H9 (cell line): Measurements from ENCODE around the gene SUGP1. TPM values are rescaled to one million over a fixed set of nuclear protein-coding genes. Genes with fewer than 3 reads are reported as not detected.

Source experiments
- DNase-seq: peaks from one replicate; pipeline ENCODE4 v3.0.0-alpha.2; 2017
- H2AFZ ChIP-seq: one replicate; pipeline ENCODE4 v1.6.1; 2013; ENCODE audit warnings: mild to moderate bottlenecking, low read length, control low read depth, moderate library complexity
- H2AK5ac ChIP-seq: 2 replicates; pipeline ENCODE4 v1.6.1; 2013; ENCODE audit warnings: low read length, control low read depth, mixed read lengths; ENCODE audit not compliant: insufficient read length
- H2BK120ac ChIP-seq: one replicate; pipeline ENCODE4 v1.6.1; 2013; ENCODE audit warnings: low read depth, mild to moderate bottlenecking, low read length, control low read depth, inconsistent platforms; ENCODE audit not compliant: poor library complexity, severe bottlenecking
- H2BK12ac ChIP-seq: 2 replicates; pipeline ENCODE4 v1.6.1; 2013; ENCODE audit warnings: low read length, control low read depth, mixed read lengths, low read depth; ENCODE audit not compliant: insufficient read length
- H2BK15ac ChIP-seq: 2 replicates; pipeline ENCODE4 v1.6.1; 2013; ENCODE audit warnings: low read depth, low read length, control low read depth
- H2BK20ac ChIP-seq: one replicate; pipeline ENCODE4 v1.6.1; 2013; ENCODE audit warnings: low read depth, mild to moderate bottlenecking, low read length, control low read depth, inconsistent platforms; ENCODE audit not compliant: poor library complexity, severe bottlenecking
- H2BK5ac ChIP-seq: 2 replicates; pipeline ENCODE4 v1.6.1; 2013; ENCODE audit warnings: low read length, control low read depth, mixed read lengths; ENCODE audit not compliant: insufficient read length
- H3K14ac ChIP-seq: 2 replicates; pipeline ENCODE4 v1.6.1; 2013; ENCODE audit warnings: low read length, control low read depth; ENCODE audit not compliant: insufficient read depth
- H3K18ac ChIP-seq: 2 replicates; pipeline ENCODE4 v1.6.1; 2013; ENCODE audit warnings: low read depth, mild to moderate bottlenecking, mixed read lengths, low read length, control low read depth; ENCODE audit not compliant: insufficient read length
- H3K23ac ChIP-seq: 2 replicates; pipeline ENCODE4 v1.6.1; 2013; ENCODE audit warnings: low read length, control low read depth, mixed read lengths, low read depth; ENCODE audit not compliant: insufficient read length
- H3K23me2 ChIP-seq: 2 replicates; pipeline ENCODE4 v1.6.1; 2013; ENCODE audit warnings: low read depth, mild to moderate bottlenecking, mixed read lengths, low read length, control low read depth; ENCODE audit not compliant: insufficient read length, poor library complexity, severe bottlenecking
- H3K27ac ChIP-seq: 2 replicates; pipeline ENCODE4 v1.5.1; 2013; ENCODE audit warnings: low read length, control low read depth, mixed read lengths, low read depth; ENCODE audit not compliant: insufficient read length
- H3K27me3 ChIP-seq: 2 replicates; pipeline ENCODE4 v1.6.1; 2013; ENCODE audit warnings: low read length, control low read depth, inconsistent platforms; ENCODE audit not compliant: insufficient read depth
- H3K4ac ChIP-seq: 2 replicates; pipeline ENCODE4 v1.6.1; 2013; ENCODE audit warnings: low read depth, mild to moderate bottlenecking, control low read depth, inconsistent platforms, low read length, moderate library complexity
- H3K4me1 ChIP-seq: 2 replicates; pipeline ENCODE4 v1.6.1; 2013; ENCODE audit warnings: low read length, control low read depth, inconsistent platforms; ENCODE audit not compliant: insufficient read depth
- H3K4me2 ChIP-seq: 2 replicates; pipeline ENCODE4 v1.6.1; 2013; ENCODE audit warnings: low read length, control low read depth, mixed read lengths; ENCODE audit not compliant: insufficient read length, insufficient read depth
- H3K56ac ChIP-seq: 2 replicates; pipeline ENCODE4 v1.6.1; 2013; ENCODE audit warnings: low read depth, mild to moderate bottlenecking, mixed read lengths, low read length, control low read depth; ENCODE audit not compliant: insufficient read length
- H3K79me1 ChIP-seq: 2 replicates; pipeline ENCODE4 v1.6.1; 2013; ENCODE audit warnings: low read depth, mild to moderate bottlenecking, moderate library complexity, low read length, control low read depth, inconsistent platforms; ENCODE audit not compliant: insufficient read depth, poor library complexity, severe bottlenecking
- H3K79me2 ChIP-seq: 2 replicates; pipeline ENCODE4 v1.6.1; 2013; ENCODE audit warnings: low read length, control low read depth, inconsistent platforms; ENCODE audit not compliant: insufficient read depth
- H3K9ac ChIP-seq: 2 replicates; pipeline ENCODE4 v1.6.1; 2013; ENCODE audit warnings: low read length, control low read depth, mixed read lengths; ENCODE audit not compliant: insufficient read length; ENCODE audit errors: extremely low read depth
- H3K9me3 ChIP-seq: one replicate; pipeline ENCODE4 v1.6.1; 2013; ENCODE audit warnings: low read depth, low read length, inconsistent platforms; ENCODE audit not compliant: control insufficient read depth
- H3T11ph ChIP-seq: one replicate; pipeline ENCODE4 v1.6.1; 2013; ENCODE audit warnings: mild to moderate bottlenecking, low read length, control low read depth, inconsistent platforms
- H4K20me1 ChIP-seq: one replicate; pipeline ENCODE4 v1.6.1; 2013; ENCODE audit not compliant: control insufficient read depth, insufficient read length, insufficient read depth
- H4K5ac ChIP-seq: 2 replicates; pipeline ENCODE4 v1.6.1; 2013; ENCODE audit warnings: low read depth, mild to moderate bottlenecking, mixed read lengths, low read length, control low read depth; ENCODE audit not compliant: insufficient read length
- H4K8ac ChIP-seq: replicated peaks from 2 replicates; pipeline ENCODE4 v1.6.1; 2013; ENCODE audit warnings: low read length, control low read depth, mixed read lengths, low read depth; ENCODE audit not compliant: insufficient read length
- H4K91ac ChIP-seq: 2 replicates; pipeline ENCODE4 v1.6.1; 2013; ENCODE audit warnings: low read depth, mild to moderate bottlenecking, moderate library complexity, mixed read lengths, low read length, control low read depth; ENCODE audit not compliant: insufficient read length
- H3K27ac Mint-ChIP-seq, 3 experiments: 2 replicates in 2 of 3; 3 replicates in 1 of 3; pipeline ENCODE4 v1.8.0; 2020 to 2021; ENCODE audit warnings: mixed read lengths in 3 of 3, mild to moderate bottlenecking in 1 of 3, moderate library complexity in 1 of 3
- H3K27me3 Mint-ChIP-seq: 2 replicates; pipeline ENCODE4 v1.8.0; 2021; ENCODE audit warnings: low read depth, mild to moderate bottlenecking, moderate library complexity, mixed read lengths
- H3K36me3 Mint-ChIP-seq, 3 experiments: 2 replicates in 2 of 3; 3 replicates in 1 of 3; pipeline ENCODE4 v1.8.0; 2020 to 2021; ENCODE audit warnings: low read depth in 3 of 3, mixed read lengths in 3 of 3; ENCODE audit not compliant: insufficient read depth in 1 of 3
- H3K4me1 Mint-ChIP-seq, 2 experiments: 2 replicates each; pipeline ENCODE4 v1.8.0; 2020; ENCODE audit warnings: mixed read lengths in 2 of 2
- H3K4me3 Mint-ChIP-seq, 2 experiments: 2 replicates in 1 of 2; 3 replicates in 1 of 2; pipeline ENCODE4 v1.8.0; 2020 to 2021; ENCODE audit warnings: mild to moderate bottlenecking in 2 of 2, mixed read lengths in 2 of 2, moderate library complexity in 1 of 2
- H3K9me3 Mint-ChIP-seq, 2 experiments: 2 replicates in 1 of 2; 3 replicates in 1 of 2; pipeline ENCODE4 v1.8.0; 2020; ENCODE audit warnings: mild to moderate bottlenecking in 2 of 2, mixed read lengths in 2 of 2, moderate library complexity in 1 of 2
- CTCF ChIP-seq: fragments of 200-600 bp; sonication (generic); conservative IDR thresholded peaks from 3 replicates; pipeline ENCODE4 v1.8.0; 2021; ENCODE audit warnings: antibody characterized with exemption, mild to moderate bottlenecking
- WGBS: extraction: QIAGEN DNeasy Blood & Tissue Kit; methylation state at CpG from one replicate; pipeline ENCODE4 v1.1.7; 2013; ENCODE audit warnings: missing lambda C conversion rate, low lambda C conversion rate, mixed read lengths; ENCODE audit not compliant: insufficient read length; ENCODE audit errors: extremely low coverage; 5-methylcytosine and 5-hydroxymethylcytosine counted together
- total RNA-seq: library from RNA; stranded (reverse); gene quantifications from 2 replicates; pipeline ENCODE4 v1.2.1, GENCODE V29; 2021

Gene SUGP1
- total RNA-seq, 1 experiment from 2014 or later, result 103 TPM

GRCh38 chr19:19276386-19276785 lies 43.9 kb downstream of the SUGP1 start:
- Histone ChIP-seq H3K27me3 (no peaks in the 10 kb centered on the region), H2BK20ac (no peak overlapping the region), H2AK5ac (no peak overlapping the region), H2BK5ac (no peak overlapping the region), H3K79me1 (no peaks in the 10 kb centered on the region), H3K23me2 (peaks cover 7% of the 10 kb centered on the region), H4K20me1 (no peaks in the 10 kb centered on the region), H2BK120ac (no peak overlapping the region), H3K4me1 (no peaks in the 10 kb centered on the region; the same call in 1 of the 2 replicates), H2BK12ac (no peak overlapping the region), H4K5ac (no peak overlapping the region), H3T11ph (no peak overlapping the region), H3K4ac (no peak overlapping the region), H3K9me3 (no peaks in the 10 kb centered on the region), H3K4me2 (no peak overlapping the region), H2AFZ (no peak overlapping the region), H3K14ac (no peak overlapping the region), H4K91ac (no peak overlapping the region), H3K23ac (no peak overlapping the region), H4K8ac (no peak overlapping the region), H3K56ac (no peak overlapping the region), H3K9ac (no peak overlapping the region), H3K18ac (no peak overlapping the region), H3K79me2 (no peaks in the 10 kb centered on the region), H2BK15ac (no peak overlapping the region), H3K27ac (no peak overlapping the region)
- Mint-ChIP-seq H3K9me3 (no peaks in the 10 kb centered on the region), H3K27ac (no peak overlapping the region), H3K36me3 (peaks cover 10 to 35% (median 27%) of the 10 kb centered on the region in 3 experiments; a peak in 6 of 7 replicates), H3K4me3 (no peak overlapping the region), H3K27me3 (peaks cover 17% of the 10 kb centered on the region), H3K4me1 (peaks cover 8 to 10% of the 10 kb centered on the region in 2 experiments)
- DNase-seq, result no peak
- TF ChIP-seq CTCF, result no peak
- no CpG with 5 or more reads among the region's 12 CpGs for WGBS
